HG02798 (cell line): Measurements from ENCODE around the gene PIP4P1.
"Not testable (repeated sequence)": the region's sequence is repeated elsewhere in the genome, so short reads cannot be mapped to it uniquely, and the experiment has no call there.

Experiments used
- ATAC-seq: cut with Tn5 transposase; IDR thresholded peaks from one replicate; pipeline ENCODE4 v1.9.1; 2021; ENCODE audit warnings: mild to moderate bottlenecking; ENCODE audit not compliant: unreplicated experiment, poor library complexity

The PIP4P1 gene

GRCh38 chr14:20461225-20462141 lies at the start of gene PIP4P1:
PIP4P1 (minus strand) TSS chr14:20461434; CDS start chr14:20461325, 109 bp downstream.
- peak; percentile 94 for ATAC-seq

- ATAC-seq: no peak
Observed at GRCh38 chr14:20508367-20508766, 47.1 kb upstream of the PIP4P1 start.

DNA sequence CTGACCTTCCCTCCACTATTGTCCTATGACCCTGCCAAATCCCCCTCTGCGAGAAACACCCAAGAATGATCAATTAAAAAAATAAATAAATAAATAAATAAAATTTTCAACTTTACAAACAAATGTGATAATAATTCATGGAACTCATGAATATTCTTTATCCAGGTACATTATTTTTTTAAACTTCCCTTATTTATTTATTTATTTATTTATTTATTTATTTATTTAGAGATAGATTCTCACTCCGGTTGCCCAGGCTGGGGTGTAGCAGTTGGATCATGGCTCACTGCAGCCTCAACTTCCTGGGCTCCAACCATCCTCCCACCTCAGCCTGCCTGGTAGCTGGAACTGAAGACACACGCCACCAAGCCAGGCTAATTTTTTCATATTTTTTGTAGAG lies 46.3 kb upstream of the PIP4P1 start:
- ATAC-seq: not testable (repeated sequence)

DNA sequence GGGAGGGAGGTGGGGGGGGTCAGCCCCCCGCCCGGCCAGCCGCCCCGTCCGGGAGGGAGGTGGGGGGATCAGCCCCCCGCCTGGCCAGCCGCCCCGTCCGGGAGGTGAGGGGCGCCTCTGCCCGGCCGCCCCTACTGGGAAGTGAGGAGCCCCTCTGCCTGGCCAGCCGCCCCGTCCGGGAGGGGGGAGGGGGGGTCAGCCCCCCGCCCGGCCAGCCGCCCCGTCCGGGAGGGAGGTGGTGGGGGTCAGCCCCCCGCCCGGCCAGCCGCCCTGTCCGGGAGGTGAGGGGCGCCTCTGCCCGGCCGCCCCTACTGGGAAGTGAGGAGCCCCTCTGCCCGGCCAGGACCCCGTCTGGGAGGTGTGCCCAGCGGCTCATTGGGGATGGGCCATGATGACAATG lies 45.5 kb upstream of the PIP4P1 start:
- not testable (repeated sequence) for ATAC-seq

DNA sequence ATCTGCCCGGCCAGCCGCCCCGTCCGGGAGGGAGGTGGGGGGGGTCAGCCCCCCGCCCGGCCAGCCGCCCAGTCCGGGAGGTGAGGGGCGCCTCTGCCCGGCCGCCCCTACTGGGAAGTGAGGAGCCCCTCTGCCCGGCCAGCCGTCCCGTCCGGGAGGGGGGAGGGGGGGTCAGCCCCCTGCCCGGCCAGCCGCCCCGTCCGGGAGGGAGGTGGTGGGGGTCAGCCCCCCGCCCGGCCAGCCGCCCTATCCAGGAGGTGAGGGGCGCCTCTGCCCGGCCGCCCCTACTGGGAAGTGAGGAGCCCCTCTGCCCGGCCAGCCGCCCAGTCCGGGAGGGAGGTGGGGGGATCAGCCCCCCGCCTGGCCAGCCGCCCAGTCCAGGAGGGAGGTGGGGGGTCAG lies 45.0 kb upstream of the PIP4P1 start:
- ATAC-seq: not testable (repeated sequence)

GRCh38 chr14:20503898-20504297 lies 42.7 kb upstream of the PIP4P1 start:
- no peak for ATAC-seq

DNA sequence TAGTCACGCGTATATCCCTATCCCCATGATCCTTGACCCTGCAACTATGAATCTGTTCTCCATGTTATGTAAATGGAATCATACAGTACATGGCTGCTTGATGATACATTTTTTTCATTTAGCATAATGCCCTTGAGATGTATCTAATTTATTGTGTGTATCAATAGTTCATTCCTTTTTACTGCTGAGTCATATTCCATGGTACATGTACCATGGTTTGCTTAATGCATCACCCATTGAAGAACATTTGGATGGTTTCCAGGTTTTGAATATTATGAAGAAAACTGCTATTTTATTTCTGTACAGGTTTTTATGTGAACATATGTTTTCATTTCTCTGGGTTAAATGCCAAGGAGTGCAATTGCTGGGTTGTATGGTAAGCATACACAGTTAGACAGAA lies 40.1 kb upstream of the PIP4P1 start:
- no peak for ATAC-seq

DNA sequence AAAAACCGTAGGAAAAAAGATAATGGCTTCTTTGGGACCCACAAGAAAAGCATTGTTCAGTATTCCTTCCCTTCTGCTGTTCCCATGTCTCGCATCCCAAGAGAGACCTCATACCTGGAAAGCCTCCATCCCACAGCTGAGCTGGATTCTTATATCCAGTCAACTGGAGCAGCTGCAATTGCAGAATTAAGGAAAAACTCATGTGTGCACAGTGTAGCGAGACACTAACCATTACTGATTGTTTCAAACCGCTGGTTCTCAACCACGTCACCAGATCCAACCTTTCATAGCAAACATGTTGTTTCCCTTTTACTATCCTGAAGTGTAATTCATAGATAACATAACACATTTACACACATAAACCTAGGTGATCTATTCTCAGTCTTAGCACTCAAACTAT lies 38.6 kb upstream of the PIP4P1 start:
- ATAC-seq: no peak

GRCh38 chr14:20499108-20499507 lies 37.9 kb upstream of the PIP4P1 start:
- no peak for ATAC-seq

- ATAC-seq: no peak
Observed at GRCh38 chr14:20498622-20499021, 37.4 kb upstream of the PIP4P1 start.

- no peak for ATAC-seq
Observed at GRCh38 chr14:20494935-20495766, 33.9 kb upstream of the PIP4P1 start.

DNA sequence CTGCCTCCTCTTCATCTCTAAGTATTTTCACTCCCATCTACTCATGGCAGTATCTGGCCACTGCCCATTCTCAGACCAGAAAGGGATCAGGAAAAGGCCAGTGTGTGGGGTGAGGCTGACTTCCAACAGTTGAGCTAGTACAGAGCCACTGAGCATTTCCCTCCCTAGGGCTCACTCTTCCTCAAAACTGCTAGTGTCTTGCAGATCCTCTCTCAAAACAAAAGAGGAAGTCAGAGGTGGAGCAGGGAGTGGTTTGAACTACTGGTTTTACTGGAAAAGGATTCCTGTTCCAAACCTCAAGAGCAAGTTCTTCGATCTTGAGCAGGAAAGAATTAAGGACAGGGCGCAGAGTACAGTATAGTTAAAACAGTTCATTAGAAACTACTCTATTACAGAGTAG lies 32.4 kb upstream of the PIP4P1 start:
- ATAC-seq: no peak

GRCh38 chr14:20492486-20492885 lies 31.3 kb upstream of the PIP4P1 start:
- no peak for ATAC-seq

DNA sequence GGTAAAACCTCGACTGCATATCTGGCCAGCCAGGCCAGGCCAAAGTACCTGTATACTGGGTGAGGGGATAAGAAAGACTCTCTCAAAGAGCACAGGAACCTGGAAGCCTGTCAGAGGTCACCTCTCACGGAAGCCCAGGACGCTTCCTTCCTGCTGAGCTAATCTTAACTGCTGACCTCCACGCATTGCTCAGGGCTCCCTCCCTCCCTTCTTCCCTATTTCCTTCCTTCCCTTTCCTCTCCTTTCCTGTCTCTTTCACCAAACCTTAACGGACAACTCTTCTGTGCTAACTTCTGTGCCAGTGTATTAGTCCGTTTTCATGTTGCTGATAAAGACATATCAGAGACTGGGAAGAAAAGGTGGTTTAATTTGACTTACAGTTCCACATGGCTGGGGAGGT lies 29.3 kb upstream of the PIP4P1 start:
- no peak for ATAC-seq

GRCh38 chr14:20489093-20489994 lies 28.1 kb upstream of the PIP4P1 start:
- no peak for ATAC-seq

GRCh38 chr14:20487396-20487725 lies 26.1 kb upstream of the PIP4P1 start:
- ATAC-seq: no peak

DNA sequence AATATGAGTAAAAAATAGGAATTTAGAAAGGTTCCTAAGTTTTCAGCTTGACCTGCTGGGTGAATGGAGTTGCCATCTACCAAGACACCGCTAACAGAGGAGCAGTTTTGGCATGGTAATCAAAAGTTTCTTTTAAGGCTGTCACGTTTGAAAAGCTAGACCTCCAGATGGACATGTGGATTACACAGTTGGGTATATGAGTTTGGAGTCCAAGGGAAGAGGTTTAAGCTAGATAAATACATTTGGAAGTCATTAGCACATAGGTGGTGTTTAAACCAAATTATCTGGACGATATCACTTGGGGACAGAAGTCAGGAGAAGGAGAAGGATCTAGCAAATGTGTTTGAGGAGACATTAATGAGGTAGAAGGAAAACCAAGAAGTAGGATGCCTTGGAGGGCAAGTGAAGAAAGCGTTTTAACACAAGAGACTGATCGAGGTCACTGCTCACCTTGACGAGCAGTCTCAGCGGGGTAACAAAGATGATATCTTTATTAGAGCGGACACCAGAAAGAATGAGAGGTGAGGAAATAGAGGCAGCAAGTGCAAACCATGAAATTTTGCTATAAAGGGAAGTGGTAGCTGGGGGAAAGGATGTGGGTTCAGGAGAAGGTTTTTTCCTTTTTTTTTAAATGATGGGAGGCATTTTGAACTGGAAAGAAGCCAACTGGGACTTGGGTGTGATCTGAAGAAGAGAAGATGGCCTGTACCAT lies 25.6 kb upstream of the PIP4P1 start:
- no peak for ATAC-seq

DNA sequence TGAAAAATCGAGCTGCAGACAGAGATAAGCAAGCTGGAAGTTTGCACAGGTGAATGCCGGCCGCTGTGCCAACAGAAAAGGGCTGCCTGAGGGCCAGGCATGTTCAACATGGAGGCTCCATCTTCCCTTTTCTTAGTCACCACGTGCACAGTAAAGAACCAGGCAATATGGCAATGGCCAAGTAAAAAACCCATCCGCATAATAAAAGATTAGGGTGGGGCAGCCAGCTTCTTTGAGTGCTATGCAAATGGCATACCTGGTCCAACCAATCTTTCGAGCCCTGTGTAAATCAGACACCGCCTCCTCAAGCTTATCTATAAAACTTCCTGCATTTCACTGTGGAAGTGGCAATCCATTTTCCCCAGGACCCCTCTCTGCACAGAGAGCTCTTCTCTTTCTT lies 24.7 kb upstream of the PIP4P1 start:
- no peak for ATAC-seq

GRCh38 chr14:20482382-20482781 lies 21.1 kb upstream of the PIP4P1 start:
- no peak for ATAC-seq

DNA sequence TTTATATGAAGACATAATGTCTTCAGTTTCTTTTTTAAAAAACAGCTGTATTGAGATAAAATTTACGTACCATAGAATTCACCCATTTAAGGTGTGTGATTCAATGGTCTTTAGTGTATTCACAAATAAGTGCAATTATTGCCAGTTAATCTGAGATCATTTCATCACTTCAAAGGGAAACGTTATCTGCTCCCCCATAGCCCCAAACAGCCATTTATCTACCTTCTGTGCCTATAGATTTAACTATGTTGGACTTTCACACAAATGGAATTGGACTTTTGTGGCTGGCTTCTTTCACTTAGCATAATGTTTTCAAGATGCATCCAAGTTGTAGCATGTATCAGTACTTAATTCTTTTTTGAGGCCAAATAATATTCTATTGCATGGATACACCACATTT lies 17.7 kb upstream of the PIP4P1 start:
- ATAC-seq: no peak
